ENCODE results near the gene HSF5.

HSF5 gene

DNA sequence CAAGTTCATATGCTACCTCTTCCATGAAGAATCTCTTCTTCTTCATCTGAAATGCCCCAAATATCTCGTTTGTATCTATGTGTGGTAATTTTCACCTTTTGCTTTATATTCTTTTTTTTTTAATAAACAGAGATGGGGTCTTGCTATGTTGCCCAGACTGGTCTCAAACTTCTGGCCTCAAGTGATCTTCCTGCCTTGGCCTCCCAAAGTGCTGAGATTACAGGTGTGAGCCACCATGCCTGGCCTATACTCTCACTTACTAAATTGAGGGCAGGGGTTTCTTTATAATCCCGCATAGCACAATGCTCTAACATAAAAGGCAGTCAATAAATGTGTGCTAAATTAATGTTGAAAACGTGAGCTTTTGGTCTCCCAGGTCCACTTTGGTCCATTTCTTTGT is 101.5 kb downstream of the HSF5 start:
- no peak for DNase-seq (ENCODE audit: low read depth in 2 of 2)

DNA sequence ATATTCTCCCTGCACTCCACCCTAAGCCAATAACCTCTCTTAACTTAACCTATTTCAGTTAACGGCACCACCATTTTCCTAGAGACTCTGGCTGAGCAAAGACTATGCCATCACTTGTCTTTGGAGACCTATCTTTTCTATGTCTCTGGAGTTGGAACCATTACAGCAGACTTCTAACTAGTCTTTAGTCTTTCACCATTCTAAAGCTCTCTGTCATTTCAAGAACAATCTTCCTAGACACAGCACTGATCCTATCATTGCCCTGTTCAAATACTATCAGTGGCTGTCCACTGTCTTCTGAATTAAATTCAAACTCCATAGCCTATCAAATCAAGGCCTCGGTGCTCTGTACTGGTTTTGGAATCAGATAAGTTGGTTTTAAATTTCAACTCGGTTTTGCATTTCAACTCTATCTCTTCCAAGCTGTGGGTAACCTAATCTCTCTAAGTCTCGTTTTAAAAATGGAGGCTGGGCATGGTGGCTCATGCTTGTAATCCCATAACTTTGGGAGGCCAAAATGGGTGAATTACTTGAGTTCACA is 102.8 kb downstream of the HSF5 start:
- DNase-seq (ENCODE audit: low read depth in 2 of 2): no peak

DNA sequence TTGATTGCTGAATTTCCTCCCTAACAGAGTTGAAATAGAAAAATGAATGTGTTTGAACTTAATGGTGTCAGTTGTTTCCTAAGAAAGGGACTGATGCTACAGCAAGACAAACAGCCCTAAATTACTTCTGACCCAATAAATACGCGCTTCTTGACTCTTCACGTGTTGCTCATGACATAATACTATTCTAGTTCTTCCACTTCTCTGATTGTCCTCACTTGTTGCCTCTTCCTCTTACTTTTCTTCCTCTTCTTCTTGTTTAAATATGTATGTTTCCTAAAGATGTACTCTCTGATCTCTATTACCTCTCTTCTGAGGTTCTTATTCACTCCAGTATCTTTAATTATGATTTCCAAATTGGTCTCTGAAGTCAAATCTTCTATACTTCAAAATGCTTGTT is 103.3 kb downstream of the HSF5 start:
- no peak for DNase-seq (ENCODE audit: low read depth in 2 of 2)

DNA sequence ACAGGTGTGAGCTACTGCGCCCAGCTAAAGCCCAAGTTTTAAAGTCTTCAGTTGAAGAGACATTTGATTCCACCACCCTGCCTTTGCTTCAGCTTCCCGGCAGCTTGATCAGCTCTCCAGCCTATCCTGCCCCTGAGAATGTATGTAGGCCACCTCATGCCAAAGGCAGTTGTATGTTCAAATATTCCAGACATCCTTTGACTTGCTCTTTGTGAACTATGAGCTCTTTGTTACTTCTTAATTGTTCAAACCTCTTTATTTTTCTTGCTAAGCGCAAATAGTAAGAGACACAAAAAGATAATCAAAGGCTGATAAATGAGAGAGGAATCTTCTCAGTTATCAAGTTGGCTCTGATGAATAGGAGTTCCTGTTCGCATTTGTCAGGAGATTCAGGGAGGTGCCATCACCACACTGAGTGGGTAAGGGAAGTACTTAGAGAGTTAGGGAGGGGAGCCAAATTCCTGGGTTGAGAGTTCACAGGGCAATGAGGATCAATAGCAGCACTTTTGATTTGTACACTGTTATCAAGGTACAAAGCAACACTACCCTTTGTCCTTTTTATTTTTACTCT is 104.2 kb downstream of the HSF5 start:
- no peak for DNase-seq (ENCODE audit: low read depth in 2 of 2)

DNA sequence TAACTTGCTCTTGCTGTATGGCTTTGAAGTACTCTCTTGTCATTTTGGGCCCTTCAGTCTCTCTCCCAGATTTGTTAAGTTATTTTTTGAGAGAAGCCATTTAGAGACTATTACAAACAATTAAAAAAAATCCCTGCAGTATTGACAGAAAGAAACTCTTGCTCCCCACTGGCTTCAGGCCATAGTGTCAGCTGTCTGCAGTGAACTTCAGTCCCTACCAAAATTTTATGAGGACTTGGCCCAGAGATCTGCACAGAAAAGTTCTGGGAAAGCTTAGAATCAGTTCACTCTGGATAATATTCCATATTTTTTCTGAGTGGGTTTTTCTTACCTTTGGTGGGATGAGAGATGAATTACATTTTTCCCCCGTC is 105.4 kb downstream of the HSF5 start:
- DNase-seq (ENCODE audit: low read depth in 2 of 2): no peak

DNA sequence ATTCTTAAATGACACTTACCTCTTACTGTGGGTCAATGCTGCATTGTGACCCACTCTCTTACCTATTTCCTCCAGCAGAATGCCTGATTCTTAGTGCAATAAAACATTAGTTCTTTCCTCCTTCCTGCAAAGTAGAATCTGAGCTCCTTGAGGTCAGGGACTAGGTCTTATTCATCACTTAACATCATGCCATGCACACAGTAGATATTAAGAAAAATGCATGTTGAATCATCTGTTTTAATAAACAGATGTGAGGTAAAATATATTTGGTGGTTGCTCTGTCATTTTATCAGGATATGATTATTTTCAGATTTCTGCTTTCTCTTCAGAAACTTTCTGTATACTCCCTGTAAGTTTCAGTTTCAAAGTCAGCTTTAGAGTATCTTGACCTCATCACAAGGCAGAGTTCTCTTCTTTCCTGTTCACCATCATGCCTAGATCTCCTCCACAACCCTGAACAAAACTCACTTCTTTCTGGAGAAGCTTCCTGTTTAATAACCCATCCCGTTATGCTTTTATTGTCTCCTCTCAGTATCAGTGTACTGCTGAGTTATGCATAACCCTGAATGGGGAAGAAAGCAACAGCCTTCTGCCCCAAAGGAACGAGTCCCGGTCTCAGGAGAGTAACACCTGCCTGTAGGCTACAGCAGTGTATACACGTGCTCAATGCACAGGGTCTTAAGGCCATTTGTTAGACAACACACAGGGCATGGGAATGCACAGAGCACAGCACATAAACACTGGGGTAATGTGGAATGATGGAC is 105.9 kb downstream of the HSF5 start:
- no peak for DNase-seq (ENCODE audit: low read depth in 2 of 2)

DNA sequence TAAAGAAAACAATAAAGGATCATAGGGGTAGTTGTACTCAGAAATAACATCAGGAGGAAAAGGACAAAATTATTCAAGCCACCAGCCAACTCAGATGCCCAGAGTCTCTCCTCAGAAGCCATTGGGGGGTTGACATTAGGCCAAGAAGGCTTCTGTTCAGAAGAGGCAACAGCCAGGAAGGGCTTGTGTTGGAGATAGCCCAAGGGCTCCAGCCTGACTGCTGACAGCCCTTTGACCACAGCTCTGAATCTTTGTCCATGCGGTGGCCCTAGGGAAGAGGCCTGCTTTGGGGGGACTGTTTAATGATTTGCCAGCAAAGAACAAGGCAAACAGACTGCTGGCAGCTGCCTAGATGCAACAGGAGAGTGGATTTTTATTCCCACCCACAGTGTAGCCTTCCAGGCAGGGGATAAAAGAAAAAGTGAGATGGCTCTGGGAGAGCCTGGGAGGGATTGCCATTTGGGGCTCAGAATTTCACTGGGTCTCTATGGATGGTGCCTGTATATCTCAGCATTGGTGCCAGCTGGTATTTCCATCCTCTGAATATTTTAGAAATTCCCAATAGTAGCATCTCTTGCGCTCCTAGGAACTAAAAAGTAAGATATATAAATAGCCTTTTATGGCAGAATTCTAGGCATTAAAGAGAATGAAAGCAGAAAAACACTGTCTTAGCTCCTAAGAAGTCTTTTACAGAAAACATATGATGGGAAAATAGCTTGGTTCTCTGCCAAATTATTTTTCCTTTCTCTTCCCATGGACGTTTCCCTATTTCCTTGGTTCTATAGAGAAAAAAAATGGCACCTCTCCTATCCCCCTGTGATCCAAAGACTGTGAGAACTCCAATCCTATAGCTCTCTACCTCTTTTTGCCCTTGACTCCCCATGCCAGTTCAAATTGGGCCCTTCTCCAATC is 106.8 kb downstream of the HSF5 start:
- DNase-seq (ENCODE audit: low read depth in 2 of 2): no peak

DNA sequence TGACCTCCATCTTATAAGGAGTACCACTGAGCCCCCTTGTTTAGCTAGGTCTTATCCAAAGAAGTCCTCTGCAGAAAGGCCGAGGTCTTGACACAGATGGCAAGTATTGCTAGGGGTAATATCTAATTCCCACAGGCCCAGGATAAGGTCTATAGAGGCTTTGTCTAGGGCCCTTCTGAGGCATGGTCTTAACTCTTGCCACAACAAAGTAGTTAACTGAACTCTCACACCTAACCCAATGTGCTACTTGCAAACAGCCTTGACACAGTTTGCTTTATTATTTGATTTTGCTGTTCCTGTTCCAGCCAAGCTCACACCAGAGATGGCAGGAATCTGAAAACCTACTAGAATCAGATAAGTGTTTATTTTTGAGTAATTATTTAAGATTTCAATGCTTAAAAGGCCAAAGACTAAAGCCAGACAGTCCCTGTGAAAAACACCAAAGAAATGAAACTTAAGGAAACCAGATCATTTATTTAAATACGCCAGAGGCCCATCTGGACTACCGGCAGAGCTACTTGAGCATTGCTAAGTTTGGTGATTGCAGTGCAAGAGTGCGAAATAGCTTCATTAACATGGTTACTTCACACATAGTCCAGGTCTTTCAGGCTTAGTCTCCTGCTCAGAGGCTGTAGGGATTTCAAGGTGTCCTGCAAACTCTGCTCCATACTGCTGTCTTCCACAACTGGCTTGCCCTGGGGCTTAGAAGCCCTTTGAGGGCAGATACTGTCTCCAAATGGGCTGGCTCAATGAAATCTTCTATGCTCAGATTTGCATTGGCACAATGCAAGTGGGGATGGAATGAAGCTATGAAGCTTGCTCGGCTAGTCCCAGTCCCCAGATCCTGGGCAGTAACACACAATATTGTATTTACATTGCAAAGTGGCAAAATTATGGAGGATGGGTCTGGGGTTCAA is 107.7 kb downstream of the HSF5 start:
- DNase-seq (ENCODE audit: low read depth in 2 of 2): no peak

DNA sequence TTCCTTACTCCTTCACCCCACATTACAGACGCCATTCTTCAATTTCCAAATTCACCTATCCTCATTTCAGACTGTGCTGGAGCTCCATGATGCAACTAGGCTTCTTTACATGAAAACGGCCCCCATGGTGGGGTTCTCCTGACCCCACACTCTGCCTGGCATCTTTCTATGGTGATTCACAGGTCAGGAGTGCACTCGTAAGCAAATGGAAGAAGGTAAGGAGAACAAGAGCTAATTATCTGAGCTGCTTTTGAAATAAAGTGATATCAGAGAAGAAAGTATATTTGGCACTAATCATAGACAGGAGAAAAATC is 108.7 kb downstream of the HSF5 start:
- DNase-seq (ENCODE audit: low read depth in 2 of 2): no peak

DNA sequence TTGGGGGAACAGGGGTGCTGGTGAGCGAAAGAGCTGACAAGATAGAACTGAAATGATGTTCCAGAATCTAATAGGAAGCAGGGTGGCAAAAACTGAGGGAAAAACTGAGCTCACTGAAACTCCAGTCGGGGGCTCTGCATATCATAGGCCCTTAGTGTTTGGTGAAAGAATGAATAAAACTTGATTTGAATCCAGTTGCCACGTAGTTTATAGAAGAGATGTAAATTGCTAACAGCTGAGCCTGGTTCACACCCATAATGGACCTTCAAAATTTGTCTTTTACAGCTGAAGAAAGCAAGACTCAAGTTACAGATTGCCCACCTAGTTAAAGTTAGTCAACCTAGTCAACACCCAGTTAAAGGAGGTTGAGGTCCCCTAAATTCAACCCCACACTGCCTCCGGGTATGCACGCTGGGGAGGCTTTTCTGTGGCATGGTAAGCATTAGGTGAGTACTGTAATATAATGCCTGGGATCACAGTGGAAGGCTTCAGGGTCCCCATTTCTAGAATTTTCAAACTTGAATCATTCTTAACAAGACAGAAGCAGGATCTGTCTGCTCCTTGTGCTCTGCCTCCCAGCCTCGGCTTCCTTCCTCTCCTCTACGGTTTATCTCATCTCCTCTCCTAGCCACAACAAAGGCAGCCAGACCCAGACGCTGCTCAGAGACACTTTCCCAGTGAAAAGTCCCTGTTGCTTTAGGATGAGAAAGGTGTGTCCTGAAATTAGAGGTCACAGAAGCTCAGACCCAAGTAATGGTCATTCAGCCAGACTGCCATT is 109.3 kb downstream of the HSF5 start:
- no peak for DNase-seq (ENCODE audit: low read depth in 2 of 2)

DNA sequence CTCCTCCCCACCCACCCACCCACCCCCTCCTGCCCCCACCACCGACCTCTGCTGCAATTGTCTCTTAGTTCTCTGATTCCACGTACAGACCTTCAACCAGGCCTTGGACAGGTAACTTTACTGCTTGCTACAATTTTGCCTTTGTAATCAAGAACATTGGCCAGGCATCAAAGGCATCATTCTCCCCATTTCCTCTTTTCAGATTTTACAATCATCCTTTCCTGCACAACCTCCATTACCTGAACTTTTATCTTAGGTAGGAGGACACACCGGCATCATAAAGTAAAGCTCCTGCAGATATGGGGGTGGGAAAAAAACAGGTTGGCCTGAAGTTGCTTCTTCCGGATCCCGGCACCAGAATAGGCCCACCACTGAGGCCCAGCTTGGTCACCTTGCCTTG is 110.5 kb downstream of the HSF5 start:
- DNase-seq (ENCODE audit: low read depth in 2 of 2): no peak

DNA sequence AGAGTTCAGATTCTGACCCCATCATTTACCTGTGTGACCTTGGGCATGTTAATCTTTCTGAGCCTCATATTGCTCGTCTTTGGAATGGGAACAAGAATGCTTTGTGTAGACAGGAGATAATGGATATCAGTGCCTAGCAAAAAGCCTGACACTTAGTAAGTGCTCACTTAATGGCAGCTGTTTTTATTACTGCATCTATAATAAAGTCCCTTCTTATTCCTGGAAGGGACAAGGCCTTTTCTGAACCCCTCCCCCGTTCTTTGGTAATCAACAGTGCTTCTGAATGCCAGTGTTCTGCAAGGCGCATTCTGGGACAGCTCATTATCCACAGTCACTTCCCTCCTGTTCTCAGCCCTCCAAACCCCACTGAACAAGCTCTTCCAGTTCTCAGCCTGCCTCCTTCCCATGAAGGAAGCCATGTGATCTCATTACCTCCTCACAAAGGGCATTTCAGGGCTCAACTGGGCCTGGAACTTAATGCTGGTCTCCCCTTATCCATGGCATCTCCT is 111.1 kb downstream of the HSF5 start:
- no peak for DNase-seq (ENCODE audit: low read depth in 2 of 2)

DNA sequence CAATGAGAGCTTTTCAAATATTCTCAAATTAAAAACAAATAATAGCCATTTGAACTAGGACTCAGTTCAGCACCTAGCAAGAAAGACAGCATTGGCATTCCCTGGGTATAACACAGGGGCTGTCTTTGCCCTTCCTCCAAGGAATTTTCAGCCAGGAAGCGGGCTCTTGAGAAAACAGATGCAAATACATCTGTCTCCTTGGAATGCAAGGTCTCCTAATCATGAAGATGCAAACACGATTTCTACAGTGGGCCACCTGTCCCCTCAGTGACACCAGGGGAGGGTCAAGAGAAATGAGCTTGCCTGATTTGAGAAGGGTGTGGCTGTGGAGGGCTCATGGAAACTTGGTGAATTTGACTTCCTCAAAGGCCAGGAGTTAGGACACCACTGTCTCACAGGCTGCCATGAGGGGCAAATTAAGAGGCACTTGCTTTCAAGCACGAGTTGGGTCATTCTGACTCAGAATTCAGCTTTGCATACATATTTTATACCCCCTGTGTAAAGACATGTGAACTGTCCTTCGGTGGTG is 111.7 kb downstream of the HSF5 start:
- DNase-seq (ENCODE audit: low read depth in 2 of 2): no peak

DNA sequence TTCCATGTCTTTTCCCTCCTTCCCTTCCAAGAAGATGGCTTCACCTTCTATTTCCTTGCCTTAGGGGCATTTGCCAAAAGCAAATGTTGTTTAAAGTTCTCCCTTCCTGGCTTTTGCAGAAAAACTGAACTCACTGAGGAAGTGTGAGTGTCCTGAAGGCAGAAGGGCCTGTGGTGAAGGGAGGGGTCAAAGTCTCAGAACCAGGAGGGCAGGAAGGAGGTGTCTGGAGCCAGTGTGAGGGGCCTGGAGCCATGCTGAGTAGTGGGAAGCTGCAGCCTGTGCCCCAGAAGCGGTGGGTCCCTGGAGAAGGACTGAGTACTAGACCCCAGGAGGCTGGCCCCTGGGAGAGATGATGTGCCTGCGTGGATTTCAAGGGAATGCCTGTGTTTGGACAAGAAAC is 112.4 kb downstream of the HSF5 start:
- no peak for DNase-seq (ENCODE audit: low read depth in 2 of 2)

DNA sequence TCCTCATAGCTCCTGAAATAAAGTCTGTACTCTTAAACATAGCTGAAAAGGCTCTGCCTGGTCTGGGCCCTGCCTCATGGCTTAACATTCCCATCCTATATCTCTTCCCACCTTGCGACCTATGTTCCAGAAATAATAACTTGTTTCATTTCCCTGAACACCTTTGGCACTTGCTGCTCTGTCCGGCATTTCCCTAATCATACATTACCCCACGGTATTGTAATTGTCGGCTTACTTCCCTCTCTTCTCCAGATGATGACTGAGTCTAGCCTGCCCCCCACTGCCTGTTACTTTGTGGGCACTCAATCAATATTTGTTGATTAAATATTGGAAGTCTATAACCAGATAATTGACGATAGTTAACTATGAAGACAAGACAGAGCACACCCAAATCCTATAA is 113.0 kb downstream of the HSF5 start:
- no peak for DNase-seq (ENCODE audit: low read depth in 2 of 2)

DNA sequence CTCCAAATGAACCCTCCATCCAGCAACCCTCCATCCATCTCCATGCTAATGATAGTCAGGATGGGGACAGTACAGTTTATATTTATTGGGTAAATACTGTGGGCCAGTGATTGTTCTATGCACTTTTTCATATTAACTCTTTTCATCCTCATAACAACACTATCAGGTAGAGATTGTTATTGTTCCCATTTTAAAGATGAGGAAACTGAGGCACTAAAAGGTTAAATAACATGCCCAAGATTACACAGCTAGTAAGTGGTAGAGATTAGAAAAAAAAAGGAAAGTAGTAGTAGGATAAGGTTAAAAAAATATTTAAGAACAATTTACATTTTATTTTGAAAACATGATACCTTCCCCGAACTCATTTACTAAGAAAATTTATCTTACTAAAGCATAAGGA is 114.3 kb downstream of the HSF5 start:
- DNase-seq (ENCODE audit: low read depth in 2 of 2): no peak

DNA sequence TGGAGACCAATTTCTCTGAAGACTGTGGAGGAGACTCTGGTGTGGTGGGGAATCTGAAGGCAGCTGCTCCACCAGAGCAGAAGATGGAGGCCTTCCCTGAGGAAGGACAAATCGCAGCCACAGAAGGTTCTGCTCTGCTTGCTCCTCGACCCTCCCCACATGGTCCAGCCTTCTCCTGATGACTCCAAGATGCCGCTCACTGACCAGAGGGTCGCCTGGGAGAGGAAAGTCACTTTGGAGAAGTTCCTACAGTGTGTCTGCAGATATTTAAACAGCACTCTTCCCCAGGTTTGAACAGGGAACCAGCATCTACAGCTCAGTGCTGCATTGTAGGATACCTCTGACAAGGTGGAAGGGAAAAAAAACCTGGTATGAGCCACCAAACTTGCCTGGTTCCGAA is 115.2 kb downstream of the HSF5 start:
- no peak for DNase-seq (ENCODE audit: low read depth in 2 of 2)

DNA sequence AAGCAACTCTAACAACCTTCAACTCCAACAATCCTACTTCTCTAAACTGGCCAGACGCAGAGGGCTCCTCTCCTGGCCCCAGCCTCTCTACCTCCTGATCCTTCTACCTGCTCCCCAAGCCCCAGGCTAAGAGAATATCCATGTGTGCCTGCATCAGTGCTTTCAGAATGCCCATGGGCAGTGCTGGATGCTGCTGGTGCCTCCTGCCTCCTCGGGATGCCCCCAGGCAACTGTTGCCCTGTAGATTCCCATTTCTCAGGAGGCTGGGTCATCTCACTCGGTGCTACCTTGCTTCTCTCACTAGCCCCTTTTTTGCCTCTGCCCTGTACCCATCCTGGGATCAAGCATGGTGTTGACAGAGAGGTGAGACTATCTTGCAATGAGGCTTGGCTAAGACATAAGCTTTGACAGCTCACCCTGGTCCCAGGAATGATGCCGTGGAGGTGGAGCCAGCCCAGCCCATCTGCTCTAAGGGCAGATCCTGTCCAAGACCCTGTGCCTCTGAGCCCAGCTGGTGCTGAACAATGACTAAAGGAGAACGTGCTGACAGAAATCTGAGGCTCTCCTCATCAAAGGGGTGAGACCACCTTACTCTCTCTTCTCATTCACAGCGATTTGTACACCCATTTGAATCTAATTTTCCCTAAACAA is 116.8 kb downstream of the HSF5 start:
- no peak for DNase-seq (ENCODE audit: low read depth in 2 of 2)

DNA sequence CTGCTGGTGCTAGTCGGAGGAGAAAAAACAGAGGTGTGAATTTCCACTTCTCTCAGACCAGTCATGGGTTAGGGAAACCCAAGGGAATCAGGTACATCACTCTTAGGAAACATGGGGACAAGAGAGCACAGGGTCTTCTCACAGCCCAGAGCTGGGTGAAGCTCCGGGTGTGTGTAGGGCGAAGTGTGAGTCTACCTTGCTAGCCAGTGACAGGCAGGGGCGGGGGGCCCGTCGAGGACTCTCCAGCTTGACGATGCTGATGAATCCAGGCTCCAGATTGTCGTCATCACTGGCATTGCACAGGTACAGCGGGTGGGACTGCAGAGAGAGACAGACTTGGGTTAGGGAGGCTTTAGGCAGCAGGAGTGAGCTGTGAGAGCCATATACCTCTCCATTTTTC is 117.5 kb downstream of the HSF5 start:
- DNase-seq (ENCODE audit: low read depth in 2 of 2): no peak

DNA sequence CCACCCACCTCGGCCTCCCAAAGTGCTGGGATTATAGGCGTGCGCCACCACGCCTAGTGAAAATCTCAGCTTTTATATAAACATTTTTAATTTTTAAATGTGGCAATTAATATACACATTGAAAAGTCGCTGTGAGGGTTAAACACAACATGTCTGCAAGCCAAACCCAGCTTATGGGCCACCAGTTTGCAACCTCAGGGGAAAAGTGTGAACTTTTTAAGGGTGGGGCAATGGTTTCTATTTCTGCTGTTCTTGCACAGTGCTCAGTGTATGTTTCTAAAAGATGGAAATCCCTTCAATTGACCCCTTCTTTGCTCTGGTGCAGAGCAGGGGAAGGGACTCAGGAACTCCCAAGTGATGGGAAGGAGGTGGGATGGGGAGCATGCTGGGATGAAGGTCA is 117.9 kb downstream of the HSF5 start:
- DNase-seq (ENCODE audit: low read depth in 2 of 2): no peak

Measured in stimulated activated CD4-positive, alpha-beta T cell treated with anti-CD3 and anti-CD28 coated beads, Interleukin-1b, Interleukin-23, amount 100 ng/mL, for 1 hour (primary cell).